K562 (cell line): Measurements from ENCODE around the gene POLR2L. TPM values are rescaled to one million over a fixed set of nuclear protein-coding genes. Genes with fewer than 3 reads are reported as not detected.

Experiments
- AFF1 ChIP-seq, 2 experiments: fragments of 450-650 bp; IDR thresholded peaks; 2 replicates each; pipeline ENCODE4 v1.6.1; 2018; ENCODE audit warnings: mild to moderate bottlenecking in 2 of 2, low read depth in 1 of 2; ENCODE audit not compliant: partially characterized antibody in 2 of 2
- BDP1 ChIP-seq: IDR thresholded peaks from 3 replicates; pipeline ENCODE4 v1.6.1; 2011; ENCODE audit not compliant: insufficient read length, insufficient read depth
- COPS2 ChIP-seq: fragments of 450-650 bp; conservative IDR thresholded peaks from 2 replicates; pipeline ENCODE4 v1.6.1; 2016; ENCODE audit warnings: mild to moderate bottlenecking, moderate library complexity
- EHMT2 ChIP-seq: fragments of 450-650 bp; IDR thresholded peaks from 2 replicates; pipeline ENCODE4 v1.6.1; 2018; ENCODE audit warnings: antibody characterized with exemption
- ETV5 ChIP-seq: sonication (generic); formaldehyde crosslinking; IDR thresholded peaks from 2 replicates; pipeline ENCODE4 v1.4.0; 2020; ENCODE audit warnings: low read depth, mild to moderate bottlenecking, missing genetic modification reagents
- FOXA1 ChIP-seq: fragments of 450-650 bp; IDR thresholded peaks from 2 replicates; pipeline ENCODE4 v1.6.1; 2016; ENCODE audit warnings: mild to moderate bottlenecking, borderline replicate concordance
- FOXK2 ChIP-seq, 2 experiments: fragments of 450-650 bp; IDR thresholded peaks in 1 of 2; conservative IDR thresholded peaks in 1 of 2; 2 replicates each; pipeline ENCODE4 v1.6.1; 2016; ENCODE audit warnings: low read depth in 2 of 2, mild to moderate bottlenecking in 1 of 2
- FUS ChIP-seq: fragments of 200-400 bp; formaldehyde crosslinking; optimal IDR thresholded peaks from 2 replicates; pipeline ENCODE3; 2017; ENCODE audit warnings: low read depth, low read length
- GABPB1 ChIP-seq: sonication (generic); formaldehyde crosslinking; IDR thresholded peaks from 2 replicates; pipeline ENCODE4 v1.8.0; 2022; ENCODE audit warnings: mild to moderate bottlenecking, missing genetic modification reagents
- GTF2F1 ChIP-seq: IDR thresholded peaks from 2 replicates; pipeline ENCODE4 v1.6.1; 2011; ENCODE audit warnings: low read depth, low read length, improper control_type of control experiment
- HDAC2 ChIP-seq: fragments of 450-650 bp; IDR thresholded peaks from 2 replicates; pipeline ENCODE4 v1.6.1; 2016; ENCODE audit warnings: mild to moderate bottlenecking
- IFI16 ChIP-seq: fragments of 250-450 bp; sonication (Bioruptor Pico); IDR thresholded peaks from 2 replicates; pipeline ENCODE4 v2.1.2; 2022; ENCODE audit warnings: mild to moderate bottlenecking, inconsistent platforms
- IRF2 ChIP-seq: sonication (generic); formaldehyde crosslinking; IDR thresholded peaks from 2 replicates; pipeline ENCODE4 v1.8.1; 2022; ENCODE audit warnings: mild to moderate bottlenecking, missing genetic modification reagents
- MYBL2 ChIP-seq, 2 experiments: fragments of 450-650 bp in 1 of 2; sonication (generic) in 1 of 2; formaldehyde crosslinking in 1 of 2; IDR thresholded peaks; 2 replicates each; pipeline versions ENCODE4 v1.6.1 to v1.8.1; 2017 to 2022; ENCODE audit warnings: borderline replicate concordance in 1 of 2, inconsistent platforms in 1 of 2, low read depth in 1 of 2, mild to moderate bottlenecking in 1 of 2, missing genetic modification reagents in 1 of 2, moderate library complexity in 1 of 2
- NR1H2 ChIP-seq: sonication (generic); formaldehyde crosslinking; IDR thresholded peaks from 2 replicates; pipeline ENCODE4 v1.4.0; 2020; ENCODE audit warnings: mild to moderate bottlenecking, missing genetic modification reagents
- PML ChIP-seq: IDR thresholded peaks from 2 replicates; pipeline ENCODE4 v1.6.1; 2012; ENCODE audit warnings: low read length, inconsistent platforms
- POLR3G ChIP-seq: IDR thresholded peaks from 2 replicates; pipeline ENCODE4 v1.6.1; 2011; ENCODE audit not compliant: insufficient read length, insufficient replicate concordance; ENCODE audit errors: extremely low read depth
- SNIP1 ChIP-seq: fragments of 450-650 bp; IDR thresholded peaks from 2 replicates; pipeline ENCODE4 v1.7.1; 2017; ENCODE audit warnings: low read depth, mild to moderate bottlenecking
- TAF1 ChIP-seq: IDR thresholded peaks from 2 replicates; pipeline ENCODE4 v1.6.1; 2011; ENCODE audit warnings: mild to moderate bottlenecking, low read length, moderate library complexity; ENCODE audit not compliant: insufficient read depth, control insufficient read depth, severe bottlenecking; ENCODE audit errors: extremely low read depth
- WHSC1 ChIP-seq: IDR thresholded peaks from one replicate; pipeline ENCODE4 v1.6.1; 2012; ENCODE audit warnings: low read length, control low read depth, inconsistent platforms
- YY1 ChIP-seq, 3 experiments: IDR thresholded peaks; 2 replicates each; pipeline ENCODE4 v1.6.1; 2011; ENCODE audit warnings: low read length in 2 of 3, mild to moderate bottlenecking in 2 of 3, moderate library complexity in 2 of 3, borderline replicate concordance in 1 of 3, control low read depth in 1 of 3, low read depth in 1 of 3; ENCODE audit not compliant: insufficient read depth in 3 of 3, insufficient replicate concordance in 2 of 3, control insufficient read depth in 1 of 3, insufficient read length in 1 of 3; ENCODE audit errors: extremely low read depth in 1 of 3
- ZNF282 ChIP-seq: sonication (generic); formaldehyde crosslinking; IDR thresholded peaks from 2 replicates; pipeline ENCODE4 v1.8.1; 2023; ENCODE audit warnings: missing genetic modification reagents
- ZNF445 ChIP-seq: fragments of 250-450 bp; sonication (Bioruptor Pico); IDR thresholded peaks from 2 replicates; pipeline ENCODE4 v1.4.0; 2020; ENCODE audit warnings: low read depth, mild to moderate bottlenecking, moderate library complexity
- ZNF511 ChIP-seq: sonication (generic); formaldehyde crosslinking; IDR thresholded peaks from 2 replicates; pipeline ENCODE4 v1.8.0; 2022; ENCODE audit warnings: mild to moderate bottlenecking, missing genetic modification reagents
- ZNF77 ChIP-seq: fragments of 250-450 bp; sonication (Bioruptor Pico); IDR thresholded peaks from 2 replicates; pipeline ENCODE4 v1.5.0; 2020
- polyA plus RNA-seq, 8 experiments: library from polyadenylated mRNA; depleted of rRNA in 4 of 8; stranded (reverse) in 5 of 8; unstranded in 3 of 8; fragments of >200 nt; fragmentation: Nextera tagmentation in 2 of 8; fragmentation: Illumina TruSeq in 1 of 8; extraction: Ambion mirVana in 2 of 8; extraction: Trizol in 1 of 8; gene quantifications; 2 replicates each; pipeline versions ENCODE4 v1.2.1 to v1.2.3, GENCODE V29; 2011 to 2014; ENCODE audit warnings: inconsistent platforms in 1 of 8, missing spikeins in 1 of 8
- total RNA-seq, 7 experiments: library from RNA; depleted of rRNA in 6 of 7; stranded (reverse); fragments of >200 nt in 6 of 7; fragmentation: Illumina TruSeq in 2 of 7; extraction: Trizol in 2 of 7; gene quantifications; 2 replicates each; pipeline versions ENCODE4 v1.2.1 to v1.2.3, GENCODE V29; 2011 to 2021; ENCODE audit warnings: low replicate concordance in 1 of 7

Gene POLR2L
- total and polyA plus RNA-seq, 9 of the 15 experiments (the other 6 are each of a cell fraction or from before 2014, with no cell fraction given) = 38.3 to 688 (median 108) TPM

GRCh38 chr11:798093-798713 lies 44.1 kb downstream of the POLR2L start, which contains the start of gene SLC25A22 (continued):
- TF ChIP-seq FOXA1 = no peak
- no peak for TF ChIP-seq FOXK2 (conservative IDR thresholded peaks at IDR 0.05 in 1 of 2, IDR thresholded peaks at IDR 0.05 in 1 of 2; ENCODE audit: low read depth in 2 of 2)
- TF ChIP-seq AFF1 (IDR thresholded peaks at IDR 0.05; ENCODE audit: low read depth in 1 of 2, partially characterized antibody in 2 of 2) = no peak
- TF ChIP-seq SNIP1 = no peak
- no peak for TF ChIP-seq EHMT2
- no peak for TF ChIP-seq YY1 (IDR thresholded peaks at IDR 0.05; ENCODE audit: borderline replicate concordance in 1 of 3, control insufficient read depth in 1 of 3, extremely low read depth in 1 of 3, insufficient read depth in 3 of 3, insufficient read length in 1 of 3, insufficient replicate concordance in 2 of 3, low read depth in 1 of 3, low read length in 2 of 3)
- TF ChIP-seq ZNF445 (CRISPR knock-in tag) = no peak
- no peak for TF ChIP-seq ETV5 (CRISPR knock-in tag)
- TF ChIP-seq IFI16 (CRISPR knock-in tag) = no peak
- TF ChIP-seq PML = no peak
- no peak for TF ChIP-seq MYBL2 (IDR thresholded peaks at IDR 0.05; ENCODE audit: low read depth)
- TF ChIP-seq MYBL2 (CRISPR knock-in tag; IDR thresholded peaks at IDR 0.05; ENCODE audit: borderline replicate concordance) = no peak
- TF ChIP-seq BDP1 = no peak
- TF ChIP-seq GTF2F1 = no peak
- no peak for TF ChIP-seq COPS2
- TF ChIP-seq ZNF511 (CRISPR knock-in tag) = no peak
- no peak for TF ChIP-seq TAF1
- TF ChIP-seq IRF2 = no peak
- no peak for TF ChIP-seq ZNF282 (CRISPR knock-in tag)
- TF ChIP-seq NR1H2 = no peak
- TF ChIP-seq WHSC1 = no peak
- no peak for TF ChIP-seq POLR3G
- TF ChIP-seq FUS = no peak
- TF ChIP-seq ZNF77 = no peak
- no peak for TF ChIP-seq GABPB1 (CRISPR knock-in tag)
- TF ChIP-seq HDAC2 = no peak
